HepG2 (cell line): Measurements from ENCODE around the gene VIPR1. TPM values are rescaled to one million over a fixed set of nuclear protein-coding genes. Genes with fewer than 3 reads are reported as not detected.

Experiments
- AGO2 ChIP-seq: fragments of 200-400 bp; formaldehyde crosslinking; optimal IDR thresholded peaks from 2 replicates; pipeline ENCODE3; 2017; ENCODE audit warnings: mild to moderate bottlenecking, low read depth, low read length, moderate library complexity
- BCL6 ChIP-seq: IDR thresholded peaks from 2 replicates; pipeline ENCODE4 v1.6.1; 2016; ENCODE audit warnings: missing genetic modification reagents, missing compliant biosample characterization
- FOXP1 ChIP-seq, 2 experiments: fragments of 450-650 bp in 1 of 2; IDR thresholded peaks; 2 replicates each; pipeline ENCODE4 v1.6.1; 2017 to 2018; ENCODE audit warnings: antibody characterized with exemption in 1 of 2
- HINFP ChIP-seq: sonication (generic); formaldehyde crosslinking; IDR thresholded peaks from 2 replicates; pipeline ENCODE4 v1.4.0; 2020; ENCODE audit warnings: low read depth, mild to moderate bottlenecking, missing genetic modification reagents
- KDM2A ChIP-seq: sonication (generic); formaldehyde crosslinking; IDR thresholded peaks from 2 replicates; pipeline ENCODE4 v1.4.0; 2020; ENCODE audit warnings: low read depth, missing genetic modification reagents, borderline replicate concordance
- MXD1 ChIP-seq: sonication (generic); formaldehyde crosslinking; IDR thresholded peaks from 2 replicates; pipeline ENCODE4 v1.4.0; 2020; ENCODE audit warnings: mild to moderate bottlenecking, missing genetic modification reagents
- MXD4 ChIP-seq: IDR thresholded peaks from 2 replicates; pipeline ENCODE4 v1.6.1; 2016; ENCODE audit warnings: mild to moderate bottlenecking, missing biosample characterization, missing genetic modification reagents
- SMAD1 ChIP-seq: sonication (generic); formaldehyde crosslinking; IDR thresholded peaks from 2 replicates; pipeline ENCODE4 v1.4.0; 2020; ENCODE audit warnings: missing genetic modification reagents, low read depth, mild to moderate bottlenecking, borderline replicate concordance
- SMC3 ChIP-seq: IDR thresholded peaks from 2 replicates; pipeline ENCODE4 v1.6.1; 2011; ENCODE audit warnings: low read length, improper control_type of control experiment
- SNAPC4 ChIP-seq: sonication (generic); formaldehyde crosslinking; IDR thresholded peaks from 2 replicates; pipeline ENCODE4 v1.4.0; 2020; ENCODE audit warnings: mild to moderate bottlenecking, missing genetic modification reagents
- TBL1XR1 ChIP-seq: fragments of 150-350 bp; IDR thresholded peaks from 2 replicates; pipeline ENCODE4 v1.6.1; 2014; ENCODE audit warnings: borderline replicate concordance, low read length; ENCODE audit not compliant: partially characterized antibody
- TSC22D2 ChIP-seq: sonication (generic); formaldehyde crosslinking; IDR thresholded peaks from 2 replicates; pipeline ENCODE4 v1.5.1; 2020; ENCODE audit warnings: missing genetic modification reagents, mild to moderate bottlenecking, borderline replicate concordance
- ZNF235 ChIP-seq: sonication (generic); formaldehyde crosslinking; IDR thresholded peaks from 2 replicates; pipeline ENCODE4 v1.8.1; 2023; ENCODE audit warnings: mild to moderate bottlenecking, missing genetic modification reagents, borderline replicate concordance
- ZNF274 ChIP-seq: sonication (generic); formaldehyde crosslinking; IDR thresholded peaks from 2 replicates; pipeline ENCODE4 v1.5.1; 2020; ENCODE audit warnings: mild to moderate bottlenecking, missing genetic modification reagents
- ZNF317 ChIP-seq: sonication (generic); formaldehyde crosslinking; IDR thresholded peaks from 2 replicates; pipeline ENCODE4 v1.5.0; 2020; ENCODE audit warnings: mild to moderate bottlenecking, missing genetic modification reagents
- ZNF710 ChIP-seq: sonication (generic); formaldehyde crosslinking; IDR thresholded peaks from 2 replicates; pipeline ENCODE4 v1.5.0; 2020; ENCODE audit warnings: mild to moderate bottlenecking, missing genetic modification reagents, borderline replicate concordance
- ZNF770 ChIP-seq: sonication (generic); formaldehyde crosslinking; IDR thresholded peaks from 2 replicates; pipeline ENCODE4 v1.5.0; 2020; ENCODE audit warnings: mild to moderate bottlenecking, missing genetic modification reagents
- ZNF878 ChIP-seq: sonication (generic); formaldehyde crosslinking; IDR thresholded peaks from 2 replicates; pipeline ENCODE4 v1.8.1; 2023; ENCODE audit warnings: mild to moderate bottlenecking, missing genetic modification reagents, moderate library complexity
- polyA plus RNA-seq, 8 experiments: library from polyadenylated mRNA; depleted of rRNA in 3 of 8; stranded (reverse) in 7 of 8; unstranded in 1 of 8; fragments of >200 nt; fragmentation: Illumina TruSeq in 4 of 8; extraction: Trizol in 4 of 8; gene quantifications; 2 replicates each; pipeline versions ENCODE4 v1.2.1 to v1.2.3, GENCODE V29; 2011 to 2016; ENCODE audit warnings: low read depth in 4 of 8, missing spikeins in 1 of 8, mixed read lengths in 1 of 8; ENCODE audit not compliant: insufficient read depth in 1 of 8
- total RNA-seq, 5 experiments: library from RNA; depleted of rRNA; stranded (reverse); fragments of >200 nt; fragmentation: Illumina TruSeq; extraction: Trizol; gene quantifications; 2 replicates each; pipeline ENCODE4 v1.2.3, GENCODE V29; 2016; ENCODE audit warnings: low read depth in 1 of 5

Gene VIPR1
- total and polyA plus RNA-seq, 2 of the 13 experiments (the other 11 are each of a cell fraction or from before 2014, with no cell fraction given), result 0.04 to 0.11 TPM

GRCh38 chr3:42547401-42547945 lies 45.0 kb downstream of the VIPR1 start (continued):
- TF ChIP-seq MXD1 (CRISPR knock-in tag) (no peak), SNAPC4 (CRISPR knock-in tag) (no peak), ZNF878 (CRISPR knock-in tag) (no peak), AGO2 (peak; percentile 34), MXD4 (CRISPR knock-in tag) (no peak), HINFP (CRISPR knock-in tag) (no peak), ZNF235 (CRISPR knock-in tag) (no peak), SMC3 (peak; percentile 32), ZNF770 (no peak), ZNF274 (no peak), SMAD1 (CRISPR knock-in tag) (no peak), TSC22D2 (no peak), FOXP1 (IDR thresholded peaks at IDR 0.05) (no peak), FOXP1 (CRISPR knock-in tag; IDR thresholded peaks at IDR 0.05) (no peak), ZNF710 (no peak), BCL6 (CRISPR knock-in tag) (no peak), TBL1XR1 (no peak), ZNF317 (no peak), KDM2A (CRISPR knock-in tag) (peak; percentile 43; the same call in 1 of the 2 replicates)
